GM21367 (cell line): ENCODE data around the gene PARD3.

Experiments
- ATAC-seq: cut with Tn5 transposase; IDR thresholded peaks from one replicate; pipeline ENCODE4 v1.9.1; 2021; ENCODE audit not compliant: unreplicated experiment

PARD3 gene

DNA sequence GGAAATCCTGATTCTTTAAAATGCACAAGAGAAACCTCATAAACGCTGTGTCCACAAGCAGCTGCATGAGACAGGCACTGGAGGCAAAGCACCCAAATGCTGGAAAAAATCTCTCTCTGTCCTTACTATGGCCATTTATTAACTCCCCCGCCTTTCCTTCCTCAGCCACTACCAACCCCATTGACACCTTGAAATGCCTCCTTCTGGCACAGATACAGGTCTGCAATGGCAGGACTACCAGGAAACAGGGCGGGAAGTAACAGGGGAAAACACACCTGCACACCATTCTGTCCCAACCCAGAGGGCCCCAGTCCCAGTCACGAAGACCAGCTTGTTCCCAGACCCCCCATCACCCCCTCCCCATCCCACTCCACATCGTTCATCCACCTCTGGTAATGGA, 224.3 kb downstream of the PARD3 start:
- ATAC-seq: no peak

DNA sequence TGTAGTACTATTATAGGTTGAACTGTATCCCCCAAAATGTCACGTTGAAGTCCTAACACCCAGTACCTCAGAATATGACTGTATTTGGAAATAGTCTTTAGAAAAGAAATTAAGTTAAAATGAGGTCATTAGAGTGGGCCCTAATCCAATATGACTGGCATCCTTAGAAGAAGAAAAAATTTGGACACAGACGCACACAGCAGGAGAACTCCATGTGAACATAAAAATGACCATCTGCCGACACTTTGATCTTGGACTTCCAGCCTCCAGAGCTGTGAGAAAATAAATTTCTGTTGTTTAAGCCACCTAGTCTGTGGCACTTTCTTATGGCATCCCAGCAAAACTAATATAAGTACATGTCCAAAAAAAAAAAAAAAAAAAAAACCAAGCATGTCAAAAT, 225.8 kb downstream of the PARD3 start:
- ATAC-seq: no peak

DNA sequence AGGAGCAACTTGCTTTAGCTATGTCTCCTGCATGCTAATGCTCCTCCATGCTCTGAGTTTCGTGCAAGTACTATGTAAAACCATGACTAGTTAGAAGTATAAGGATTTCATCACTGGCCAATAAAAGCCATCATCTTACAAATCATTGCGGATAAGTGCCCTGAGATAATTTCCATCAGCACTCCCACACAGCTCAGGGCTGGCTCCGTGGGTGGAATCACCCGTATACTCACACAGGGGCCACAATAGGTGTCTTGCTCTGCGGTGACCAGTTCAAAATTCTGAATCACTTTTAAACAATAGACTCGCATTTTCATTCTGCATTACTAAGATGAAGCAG, 227.4 kb downstream of the PARD3 start:
- no peak for ATAC-seq

DNA sequence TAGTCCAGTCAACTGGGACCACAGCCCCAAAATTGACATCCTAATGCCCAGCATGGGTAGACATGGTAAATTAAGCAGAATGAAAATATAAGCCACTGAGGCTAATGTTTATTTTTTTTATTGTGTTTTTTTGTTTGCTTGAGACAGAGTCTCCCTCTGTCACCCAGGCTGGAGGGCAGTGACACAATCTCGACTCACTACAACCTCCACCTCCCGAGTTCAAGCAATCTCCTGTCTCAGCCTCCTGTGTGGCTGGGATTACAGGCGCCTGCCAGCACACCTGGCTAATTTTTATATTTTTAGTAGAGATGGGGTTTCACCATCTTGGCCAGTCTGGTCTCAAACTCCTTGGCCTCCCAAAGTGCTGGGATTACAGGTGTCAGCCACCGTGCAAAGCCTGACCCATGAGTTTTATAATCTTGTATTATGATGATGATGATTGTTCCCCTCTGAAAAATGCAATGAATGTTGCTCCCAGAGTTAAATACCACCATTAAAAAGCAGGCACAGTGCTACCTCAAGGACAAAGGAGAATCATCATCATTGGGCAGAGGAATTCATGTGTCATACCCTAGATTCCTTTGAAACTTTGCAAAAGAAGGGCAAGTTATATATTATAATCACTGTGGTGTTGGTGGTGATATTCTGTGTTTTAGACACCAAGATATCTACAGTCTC, 228.0 kb downstream of the PARD3 start:
- ATAC-seq: no peak

DNA sequence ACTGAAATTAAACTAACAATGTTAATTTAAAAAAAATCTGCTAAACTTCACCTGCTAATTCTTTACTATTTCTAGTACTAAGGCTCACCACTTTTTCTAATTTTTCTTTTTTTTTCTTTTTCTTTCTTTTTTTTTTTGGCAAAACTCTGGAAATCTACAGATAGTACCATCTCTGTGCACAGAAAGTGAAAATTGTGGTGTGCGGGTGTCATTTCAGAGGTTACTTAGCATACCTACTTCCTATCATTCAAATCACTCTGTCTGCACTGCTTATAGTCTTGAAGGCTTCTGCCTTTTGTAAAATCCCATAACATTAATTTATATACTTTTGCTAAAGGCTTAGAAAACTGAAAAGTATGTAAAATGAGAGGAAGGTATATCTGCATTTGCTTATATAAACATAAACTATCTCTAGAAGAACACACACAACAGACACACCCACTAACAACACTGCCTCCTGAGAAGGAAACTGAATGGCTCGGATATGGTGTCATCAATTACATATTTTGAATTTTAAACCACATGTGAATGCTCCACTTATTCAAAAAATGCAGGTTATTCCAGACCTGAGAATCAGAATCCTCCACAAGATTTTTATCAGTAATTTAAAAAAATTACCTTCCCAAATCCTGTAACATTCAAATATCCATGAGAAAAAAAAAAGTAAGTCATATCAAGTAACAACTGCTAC, 229.5 kb downstream of the PARD3 start:
- no peak for ATAC-seq

DNA sequence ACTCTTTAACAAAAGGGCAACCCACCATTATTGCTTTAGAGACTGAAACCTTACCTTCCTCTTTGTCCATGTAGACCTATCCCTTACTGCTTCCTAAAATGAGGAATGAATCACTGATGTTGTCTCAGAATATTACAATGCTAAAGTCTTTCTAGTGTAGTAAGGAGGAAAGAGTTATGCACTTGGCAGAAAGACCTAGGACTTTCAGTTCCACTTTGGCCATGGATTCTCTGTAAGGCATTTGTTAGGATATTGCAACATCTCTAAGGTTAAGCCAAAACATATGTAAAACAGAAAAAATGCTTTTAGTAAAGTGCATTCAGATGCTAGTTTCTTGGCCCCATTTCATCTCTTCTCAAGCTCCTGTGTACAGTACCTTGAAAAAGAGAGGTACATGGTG, 230.9 kb downstream of the PARD3 start:
- no peak for ATAC-seq

DNA sequence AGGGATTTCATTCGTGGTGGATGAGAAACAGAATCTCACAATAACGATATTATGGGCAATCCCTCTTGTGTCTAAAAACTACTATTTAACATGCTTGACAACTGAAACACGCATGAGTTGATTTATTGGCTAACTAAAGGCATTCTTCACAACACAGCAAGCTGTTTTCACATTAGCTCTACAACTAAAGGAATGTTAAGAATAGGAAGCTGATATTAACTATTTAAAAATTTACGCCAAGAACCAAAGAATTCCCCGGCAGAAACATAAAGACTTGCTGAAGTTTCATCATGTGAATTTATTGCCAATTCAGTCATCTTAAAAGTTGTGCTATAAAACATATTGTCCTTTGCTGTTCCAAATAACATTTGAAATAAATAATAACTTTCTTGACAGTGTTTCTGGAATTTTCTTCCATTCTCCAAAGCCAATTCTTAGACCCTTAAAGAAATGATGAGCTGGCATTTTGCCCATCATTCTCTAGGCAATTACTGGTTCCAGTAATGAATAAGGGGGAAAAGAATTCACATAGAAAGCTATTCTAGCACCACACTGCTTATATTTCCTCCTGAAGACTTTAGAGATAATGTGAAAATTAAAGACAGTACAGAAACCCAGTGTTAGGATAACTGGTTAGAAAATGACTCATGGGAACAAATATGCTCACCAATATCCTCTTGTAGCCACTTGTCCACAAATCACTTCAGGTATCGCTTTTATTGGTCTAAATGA, 233.1 kb downstream of the PARD3 start:
- ATAC-seq: no peak

DNA sequence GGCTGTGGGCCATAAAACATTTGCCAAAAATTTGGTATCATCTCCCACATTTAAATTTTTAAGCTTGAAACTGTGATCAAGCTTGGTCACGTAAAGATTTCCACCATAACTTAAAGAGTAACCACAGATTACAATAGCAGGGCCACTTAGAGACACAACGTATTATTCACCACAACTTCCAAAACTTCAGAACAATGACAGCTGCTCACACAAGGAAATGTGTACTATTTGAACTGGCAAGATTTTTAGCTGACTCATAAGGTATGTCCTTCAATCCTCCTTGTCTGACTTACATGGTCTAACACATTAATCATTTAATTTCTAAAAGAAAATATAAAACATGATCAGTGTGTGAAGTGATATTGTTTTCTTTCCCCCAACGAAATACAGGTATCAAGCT, 234.5 kb downstream of the PARD3 start:
- ATAC-seq: no peak

DNA sequence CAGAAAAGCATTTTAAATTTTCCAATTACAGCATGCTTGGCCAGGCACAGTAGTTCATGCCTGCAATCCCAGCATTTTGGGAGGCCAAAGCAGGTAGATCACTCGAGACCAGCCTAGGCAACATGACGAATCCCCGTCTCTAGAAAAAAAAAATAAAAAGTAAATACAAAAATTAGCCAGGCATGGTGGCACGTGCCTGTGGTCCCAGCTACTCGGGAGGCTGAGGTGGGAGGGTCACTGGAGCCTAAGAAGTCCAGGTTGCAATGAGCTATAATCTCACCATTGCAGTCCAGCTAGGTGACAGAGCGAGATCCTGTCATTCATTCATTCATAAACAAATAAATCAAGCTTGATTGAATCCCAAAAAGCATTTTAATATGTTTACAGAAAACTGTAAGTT, 234.9 kb downstream of the PARD3 start:
- no peak for ATAC-seq

DNA sequence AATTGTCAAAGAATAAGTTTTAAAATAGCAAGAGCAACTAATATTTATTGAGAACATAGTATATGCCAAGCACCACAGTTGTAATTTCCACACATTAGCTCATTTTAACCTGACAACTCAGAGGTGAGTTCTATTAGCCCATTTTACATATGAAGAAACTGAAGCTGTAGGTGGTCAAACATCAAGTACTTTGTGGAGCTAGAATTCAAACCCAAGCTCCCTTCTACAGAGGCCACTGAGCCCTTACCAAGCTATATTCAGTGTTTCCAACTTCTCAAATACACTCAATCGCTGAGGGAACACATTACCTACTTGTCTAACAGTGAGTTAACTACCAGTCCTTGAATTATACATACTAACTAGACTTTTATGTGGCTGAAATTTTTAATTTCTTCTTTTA, 236.6 kb downstream of the PARD3 start:
- no peak for ATAC-seq

DNA sequence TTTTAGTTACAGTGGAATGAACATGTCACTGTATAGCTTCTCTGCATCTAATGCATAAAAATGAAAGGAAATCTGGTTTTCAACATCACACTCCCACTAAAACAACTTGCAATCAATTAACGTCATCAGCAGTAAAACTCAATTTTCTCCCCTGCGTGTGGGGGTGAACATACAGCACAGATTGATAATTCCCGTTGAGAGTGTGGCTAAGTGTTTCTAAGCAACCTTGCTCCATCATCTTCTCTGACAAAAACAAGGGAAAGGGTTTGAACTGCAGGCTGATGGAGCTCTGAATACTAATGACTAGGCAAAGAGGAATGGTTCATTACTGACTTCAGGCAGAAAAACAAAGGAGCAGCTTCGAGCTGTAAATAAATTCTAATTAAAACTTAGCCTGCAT, 238.3 kb downstream of the PARD3 start:
- ATAC-seq: no peak

DNA sequence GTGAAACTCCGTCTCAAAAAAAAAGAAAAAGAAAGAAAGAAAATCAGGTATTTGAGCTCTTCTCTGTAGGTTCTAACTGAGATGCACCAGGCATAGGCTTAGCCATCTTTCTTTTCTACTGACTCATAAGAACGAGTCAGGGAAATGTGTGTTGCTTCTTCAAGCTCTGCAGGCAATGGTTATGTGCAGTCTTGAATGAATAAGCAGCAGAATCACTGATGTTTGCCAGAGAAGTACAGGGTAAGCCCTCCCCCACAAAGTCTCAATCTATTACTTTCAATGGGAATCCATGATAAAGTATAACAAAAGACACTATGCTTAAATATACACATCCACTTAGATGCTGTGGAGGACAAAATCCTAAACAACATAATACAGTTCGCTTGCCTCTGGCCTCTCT, 239.2 kb downstream of the PARD3 start:
- ATAC-seq: no peak

DNA sequence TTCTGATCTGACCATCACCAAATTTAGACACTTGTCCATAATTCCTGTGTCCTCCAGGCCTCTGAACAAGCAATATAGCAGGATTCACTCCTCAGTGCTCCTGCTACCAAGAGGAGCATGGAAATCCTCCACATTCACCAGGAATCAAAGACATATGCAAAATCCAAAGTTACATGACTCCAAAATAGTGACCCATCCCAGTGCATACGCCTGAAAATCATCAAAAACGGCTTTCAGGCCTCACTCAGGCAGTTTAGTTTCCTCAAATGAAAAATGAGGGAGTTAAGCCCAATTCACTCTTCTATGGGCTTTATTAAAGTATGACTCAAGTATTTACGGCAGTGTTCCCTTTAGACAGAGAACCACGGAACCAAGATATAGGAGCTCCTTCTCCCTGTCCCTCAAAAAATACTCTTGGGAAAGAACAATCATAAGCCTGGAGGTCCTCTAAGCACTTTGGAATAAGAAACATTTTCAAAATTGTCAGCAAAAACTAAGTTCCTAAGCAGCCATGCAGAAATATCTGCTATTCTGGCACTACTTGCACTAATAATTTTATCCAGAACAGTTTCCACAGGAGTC, 240.7 kb downstream of the PARD3 start:
- ATAC-seq: no peak

DNA sequence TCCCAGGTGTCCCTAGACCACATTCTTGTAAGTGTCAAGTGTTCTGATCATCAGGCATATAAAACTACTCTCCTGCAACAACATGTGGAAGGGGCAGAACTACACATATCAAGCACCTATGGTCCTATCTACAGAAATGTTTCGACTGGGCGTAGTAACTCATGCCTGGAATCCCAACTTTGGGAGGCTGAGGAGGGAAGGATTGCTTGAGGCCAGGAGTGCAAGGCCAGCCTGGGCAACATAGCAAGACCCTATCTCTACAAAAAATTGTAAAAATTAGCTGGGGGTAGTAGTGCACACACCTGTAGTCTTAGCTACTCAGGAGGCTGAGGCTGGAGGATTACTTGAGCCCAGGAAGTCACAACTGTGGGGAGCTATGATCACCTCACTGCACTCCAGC, 244.2 kb downstream of the PARD3 start:
- no peak for ATAC-seq

DNA sequence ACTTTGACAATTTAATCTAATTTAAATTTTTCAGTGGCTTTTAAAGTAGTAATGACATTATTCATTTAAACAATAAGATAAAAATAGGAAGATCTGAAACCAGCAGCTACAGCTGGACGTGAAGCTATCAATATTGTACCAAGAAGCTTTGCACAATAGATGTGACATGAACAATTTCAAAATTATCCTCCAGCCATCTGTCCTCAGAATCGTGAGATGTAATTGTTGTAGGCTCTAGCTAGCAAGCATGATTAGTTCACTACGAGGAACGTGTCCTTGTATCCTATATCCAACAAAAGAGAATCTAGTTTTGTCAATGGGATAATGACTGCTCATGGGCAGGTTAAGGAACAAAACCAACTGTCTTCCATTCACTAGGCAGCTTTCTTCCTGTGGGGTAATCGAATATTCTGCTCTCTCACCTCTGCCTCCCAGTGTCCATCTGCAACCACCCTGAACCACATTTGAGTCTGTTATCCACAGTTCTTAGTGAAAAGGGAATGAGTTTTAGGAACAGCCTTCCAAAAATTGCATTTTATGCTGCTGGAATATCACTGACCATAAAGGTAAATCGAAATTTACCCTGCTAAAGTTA, 247.3 kb downstream of the PARD3 start:
- no peak for ATAC-seq

DNA sequence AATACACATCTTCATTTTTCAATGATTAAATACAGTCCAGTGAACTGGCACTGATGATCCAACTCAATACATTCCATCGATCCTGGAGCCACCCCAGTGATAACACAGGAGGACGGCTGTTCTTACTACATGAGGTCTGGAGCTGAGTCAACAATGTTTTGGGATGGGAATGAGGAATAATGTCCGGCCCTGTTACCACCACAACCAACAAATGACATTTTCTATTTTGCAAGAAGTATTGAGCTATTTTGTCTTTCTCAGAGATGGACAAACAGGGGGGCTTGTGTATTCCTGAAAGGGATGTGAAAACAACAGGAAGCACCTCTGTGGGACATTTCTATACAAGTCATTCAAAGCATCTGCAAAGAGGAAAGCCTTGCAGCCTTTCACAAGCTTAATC, 249.2 kb downstream of the PARD3 start:
- no peak for ATAC-seq

DNA sequence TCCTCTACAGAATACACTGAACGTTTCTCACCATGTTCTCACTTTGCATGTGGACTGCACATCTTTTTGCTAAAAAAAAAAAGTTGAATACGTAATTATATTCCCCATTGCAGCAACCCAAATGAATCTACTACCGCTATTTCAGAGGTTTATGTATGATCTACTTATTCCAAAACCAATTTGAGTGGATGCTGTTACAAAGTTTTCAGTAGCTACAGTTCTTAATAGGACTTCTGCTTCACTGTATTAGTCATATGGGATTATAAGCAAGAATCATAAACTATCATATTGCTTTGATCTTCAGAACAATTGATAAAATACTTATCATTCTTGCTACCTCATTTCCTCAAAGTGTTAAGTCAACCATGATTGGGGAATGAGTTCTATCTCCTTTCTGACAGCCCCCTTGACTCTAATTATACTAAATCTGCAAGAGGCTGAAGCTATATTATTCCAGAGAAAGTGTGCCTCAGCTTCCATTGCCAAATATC, 257.0 kb downstream of the PARD3 start:
- no peak for ATAC-seq

DNA sequence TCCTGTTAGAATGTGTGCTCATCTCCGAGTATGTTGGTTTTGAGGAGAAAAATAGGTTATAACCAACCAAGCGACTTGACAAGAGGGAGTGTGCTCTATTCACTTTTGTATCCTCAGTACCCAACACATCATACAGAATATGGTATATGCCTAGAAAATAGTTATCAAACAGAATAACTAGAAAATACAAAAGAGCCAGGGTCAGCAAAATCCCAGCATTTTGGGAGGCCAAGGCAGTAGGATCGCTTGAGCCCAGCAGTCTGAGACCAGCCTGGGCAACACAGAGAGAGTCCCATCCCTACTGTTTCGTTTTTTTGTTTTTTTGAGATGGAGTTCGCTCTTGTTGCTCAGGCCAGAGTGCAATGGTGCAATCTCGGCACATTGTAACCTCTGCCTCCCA, 257.9 kb downstream of the PARD3 start:
- ATAC-seq: no peak

DNA sequence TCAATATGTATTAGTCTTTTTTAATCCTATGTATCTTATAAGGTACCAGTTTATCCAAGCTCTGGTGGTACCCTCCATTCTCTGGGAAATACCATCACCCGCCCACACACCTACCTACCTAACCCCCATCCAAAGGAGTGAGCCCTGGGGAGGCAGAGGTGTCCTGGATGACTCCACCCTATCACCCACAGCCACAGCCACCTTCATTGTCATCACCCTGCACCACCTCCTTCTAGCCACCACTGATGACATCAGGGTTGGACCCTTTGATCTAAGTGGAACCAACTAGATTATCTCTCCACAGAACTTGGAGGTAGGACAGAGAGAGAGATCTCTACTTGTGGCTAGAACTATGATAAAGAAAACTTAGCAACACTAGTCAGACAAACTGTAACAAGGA, 259.4 kb downstream of the PARD3 start:
- no peak for ATAC-seq

DNA sequence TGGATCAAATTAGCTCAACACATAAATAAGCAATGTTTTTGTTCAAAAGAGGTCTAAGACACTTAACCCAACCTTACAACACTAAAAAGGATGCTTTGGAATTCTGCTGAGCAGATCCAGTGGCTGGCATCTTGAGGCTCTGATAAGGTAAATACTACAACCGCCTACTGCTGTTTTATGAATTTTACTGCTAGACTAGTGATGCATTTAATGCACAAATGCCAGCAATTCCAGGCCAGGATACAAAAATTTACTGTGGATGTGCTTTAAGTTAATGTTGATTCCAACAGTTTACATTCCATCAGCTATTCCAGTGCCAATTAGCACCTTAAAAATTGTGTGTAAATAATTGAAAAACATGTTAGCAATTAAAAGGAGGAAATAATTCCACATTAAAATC, 261.3 kb downstream of the PARD3 start:
- ATAC-seq: no peak

DNA sequence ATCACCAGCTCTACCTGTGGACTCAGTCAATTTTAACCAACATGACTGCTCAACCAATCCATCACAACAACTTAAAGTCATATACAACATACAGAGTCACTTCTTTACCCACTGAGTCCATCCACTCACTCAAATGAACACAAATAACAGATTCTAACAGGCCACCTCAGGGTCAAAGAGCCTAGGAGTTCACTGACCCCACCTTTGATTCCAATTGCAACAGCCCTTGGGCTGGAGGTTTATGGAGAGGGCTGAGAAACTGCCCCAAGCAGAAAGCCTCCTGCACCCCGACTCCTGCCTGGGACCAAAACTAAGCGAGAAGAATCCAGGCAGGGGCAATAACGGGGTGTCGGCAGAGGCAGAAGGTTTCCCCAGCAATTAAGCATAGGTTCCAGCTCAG, 263.8 kb downstream of the PARD3 start:
- ATAC-seq: no peak

DNA sequence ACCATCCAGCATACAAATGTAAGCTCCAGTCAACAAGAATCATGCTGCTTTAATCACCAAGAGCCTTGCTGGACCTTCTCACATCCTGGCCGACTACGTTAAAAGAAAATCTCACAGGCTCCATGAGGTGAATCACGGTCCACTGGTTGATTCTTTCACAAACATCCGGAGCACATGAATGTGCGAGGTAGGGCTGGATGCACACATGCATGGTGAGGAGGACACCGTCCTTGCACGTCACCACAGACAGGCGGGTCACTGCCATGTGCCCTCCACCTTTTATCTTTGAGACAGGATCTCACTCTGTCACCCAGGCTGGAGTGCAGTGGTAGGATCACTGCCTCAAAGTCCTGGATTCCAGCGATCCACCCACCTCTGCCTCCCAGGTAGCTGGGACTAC, 265.1 kb downstream of the PARD3 start:
- no peak for ATAC-seq
